Kidney (tissue), 14 donors: ENCODE results near the gene FUT1. TPM values are rescaled to one million over a fixed set of nuclear protein-coding genes. Genes with fewer than 3 reads are reported as not detected.

Experiments
- DNase-seq, 5 donors: peaks; one replicate each; pipeline ENCODE4 v3.0.0-alpha.2; 2013 to 2020
- FAIRE-seq: peaks from 2 replicates; lab custom pipeline; 2012; peaks lifted over from hg19 to GRCh38; lab: Jason Lieb, UNC
- H3K27ac ChIP-seq, 2 donors: one replicate each; pipeline ENCODE4 v1.7.0; 2013; ENCODE audit warnings: low read depth in 2 of 2, low read length in 2 of 2, inconsistent platforms in 1 of 2
- H3K27me3 ChIP-seq: one replicate; pipeline ENCODE4 v1.7.1; 2013; ENCODE audit warnings: low read length, inconsistent platforms; ENCODE audit not compliant: control insufficient read depth, insufficient read depth
- H3K36me3 ChIP-seq, 3 donors: one replicate each; pipeline versions ENCODE4 v1.7.0 to v1.7.1; 2013; ENCODE audit warnings: low read length in 3 of 3, control low read depth in 1 of 3, inconsistent platforms in 1 of 3; ENCODE audit not compliant: insufficient read depth in 3 of 3, control insufficient read depth in 2 of 3
- H3K4me1 ChIP-seq, 3 donors: one replicate each; pipeline versions ENCODE4 v1.7.0 to v1.7.1; 2013; ENCODE audit warnings: low read length in 3 of 3, inconsistent platforms in 1 of 3, low read depth in 1 of 3; ENCODE audit not compliant: control insufficient read depth in 2 of 3, insufficient read depth in 2 of 3
- H3K4me3 ChIP-seq, 3 donors: one replicate each; pipeline versions ENCODE4 v1.7.0 to v1.8.1; 2013; ENCODE audit warnings: low read length in 3 of 3, control low read depth in 1 of 3, inconsistent platforms in 1 of 3
- H3K9ac ChIP-seq, 3 donors: one replicate each; pipeline versions ENCODE4 v1.7.0 to v1.7.1; 2013; ENCODE audit warnings: low read length in 3 of 3, control low read depth in 1 of 3, inconsistent platforms in 1 of 3
- H3K9me3 ChIP-seq, 3 donors: one replicate each; pipeline versions ENCODE4 v1.7.0 to v1.7.1; 2013; ENCODE audit warnings: low read length in 3 of 3, control low read depth in 1 of 3, inconsistent platforms in 1 of 3; ENCODE audit not compliant: control insufficient read depth in 2 of 3, insufficient read depth in 1 of 3
- intact Hi-C: fragments of 100-400 bp; cut with DNase I; formaldehyde crosslinking; loops from one replicate; pipeline ENCODE4 v1.11.1; 2022
- polyA plus RNA-seq: library from polyadenylated mRNA; stranded (reverse); fragments of 350-450 nt; fragmentation: Illumina TruSeq; extraction: RNeasy Lipid Tissue Mini Kit (QIAGEN cat#74804); gene quantifications from one replicate; pipeline ENCODE4 v1.2.3, GENCODE V29; 2014; ENCODE audit warnings: low read depth, low replicate concordance; ENCODE audit not compliant: insufficient read depth
- total RNA-seq: library from RNA; stranded (reverse); fragmentation: NEBNext Ultra II Directional; extraction: Animal tissue kit (Norgen Biotek cat#: 25700); gene quantifications from one replicate; pipeline ENCODE4 v1.2.1, GENCODE V29; 2021
- TF ChIP-seq, protein P1 (sequence below): IDR thresholded peaks from 3 replicates; pipeline ENCODE4 v1.5.1; 2012; ENCODE audit warnings: mild to moderate bottlenecking, moderate library complexity, borderline replicate concordance; ENCODE audit not compliant: insufficient read depth; ENCODE audit errors: extremely low read depth
- donor health status: control.
- donor health status: control.
- donor health status: control.
- donor health status: control.
- donor health status: control.
- donor health status: DM: yes; HTN: yes; CAD: no.
- donor health status: Normal renal cell carcinoma (clear cell type).

The FUT1 gene
- total and polyA plus RNA-seq, 2 donors from 2014 or later = 2.3 to 4.3 TPM

GRCh38 chr19:48756686-48757085, 4.2 kb upstream of the FUT1 start:
- FAIRE-seq (no peak), DNase-seq (peak in 1 of 5 donors; percentile 39)
- H3K4me1 ChIP-seq = peaks cover 0 to 6% (median 0%) of the 10 kb centered on the region in 3 donors
- no peak overlapping the region for H3K27ac ChIP-seq
- TF ChIP-seq, protein P1, sequence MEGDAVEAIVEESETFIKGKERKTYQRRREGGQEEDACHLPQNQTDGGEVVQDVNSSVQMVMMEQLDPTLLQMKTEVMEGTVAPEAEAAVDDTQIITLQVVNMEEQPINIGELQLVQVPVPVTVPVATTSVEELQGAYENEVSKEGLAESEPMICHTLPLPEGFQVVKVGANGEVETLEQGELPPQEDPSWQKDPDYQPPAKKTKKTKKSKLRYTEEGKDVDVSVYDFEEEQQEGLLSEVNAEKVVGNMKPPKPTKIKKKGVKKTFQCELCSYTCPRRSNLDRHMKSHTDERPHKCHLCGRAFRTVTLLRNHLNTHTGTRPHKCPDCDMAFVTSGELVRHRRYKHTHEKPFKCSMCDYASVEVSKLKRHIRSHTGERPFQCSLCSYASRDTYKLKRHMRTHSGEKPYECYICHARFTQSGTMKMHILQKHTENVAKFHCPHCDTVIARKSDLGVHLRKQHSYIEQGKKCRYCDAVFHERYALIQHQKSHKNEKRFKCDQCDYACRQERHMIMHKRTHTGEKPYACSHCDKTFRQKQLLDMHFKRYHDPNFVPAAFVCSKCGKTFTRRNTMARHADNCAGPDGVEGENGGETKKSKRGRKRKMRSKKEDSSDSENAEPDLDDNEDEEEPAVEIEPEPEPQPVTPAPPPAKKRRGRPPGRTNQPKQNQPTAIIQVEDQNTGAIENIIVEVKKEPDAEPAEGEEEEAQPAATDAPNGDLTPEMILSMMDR = no peak
- H3K9ac ChIP-seq = no peak overlapping the region
- H3K36me3 ChIP-seq = no peaks in the 10 kb centered on the region
- H3K27me3 ChIP-seq = peaks cover 3% of the 10 kb centered on the region
- H3K4me3 ChIP-seq = no peak overlapping the region
- intact Hi-C loops = no loop called here
- H3K9me3 ChIP-seq = no peaks in the 10 kb centered on the region

GRCh38 chr19:48756212-48756611, 3.8 kb upstream of the FUT1 start:
- H3K27ac ChIP-seq = no peak overlapping the region
- intact Hi-C loops = no loop called here
- no peak overlapping the region for H3K4me3 ChIP-seq
- FAIRE-seq (no peak), DNase-seq (peak in 1 of 5 donors; percentile 53)
- H3K4me1 ChIP-seq = peaks cover 0 to 6% (median 0%) of the 10 kb centered on the region in 3 donors
- no peaks in the 10 kb centered on the region for H3K36me3 ChIP-seq
- no peaks in the 10 kb centered on the region for H3K9me3 ChIP-seq
- H3K27me3 ChIP-seq = peaks cover 3% of the 10 kb centered on the region
- TF ChIP-seq, protein P1 = no peak
- H3K9ac ChIP-seq = no peak overlapping the region

DNA sequence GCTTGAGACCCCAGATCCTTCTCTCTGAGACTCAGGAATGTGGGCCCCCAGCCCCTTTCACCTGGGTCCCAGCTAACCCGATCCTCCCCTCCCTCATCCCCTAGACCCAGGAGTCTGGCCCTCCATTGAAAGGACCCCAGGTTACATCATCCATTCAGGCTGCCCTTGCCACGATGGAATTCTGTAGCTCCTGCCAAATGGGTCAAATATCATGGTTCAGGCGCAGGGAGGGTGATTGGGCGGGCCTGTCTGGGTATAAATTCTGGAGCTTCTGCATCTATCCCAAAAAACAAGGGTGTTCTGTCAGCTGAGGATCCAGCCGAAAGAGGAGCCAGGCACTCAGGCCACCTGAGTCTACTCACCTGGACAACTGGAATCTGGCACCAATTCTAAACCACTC, 3.3 kb upstream of the FUT1 start:
- peaks cover 0 to 6% (median 0%) of the 10 kb centered on the region in 3 donors for H3K4me1 ChIP-seq
- peaks cover 3% of the 10 kb centered on the region for H3K27me3 ChIP-seq
- H3K9me3 ChIP-seq = no peaks in the 10 kb centered on the region
- TF ChIP-seq, protein P1 = no peak
- no peak overlapping the region for H3K9ac ChIP-seq
- no peak overlapping the region for H3K4me3 ChIP-seq
- intact Hi-C loops = no loop called here
- H3K27ac ChIP-seq = no peak overlapping the region
- FAIRE-seq (no peak), DNase-seq (peak in 1 of 5 donors; percentile 33)
- no peaks in the 10 kb centered on the region for H3K36me3 ChIP-seq

DNA sequence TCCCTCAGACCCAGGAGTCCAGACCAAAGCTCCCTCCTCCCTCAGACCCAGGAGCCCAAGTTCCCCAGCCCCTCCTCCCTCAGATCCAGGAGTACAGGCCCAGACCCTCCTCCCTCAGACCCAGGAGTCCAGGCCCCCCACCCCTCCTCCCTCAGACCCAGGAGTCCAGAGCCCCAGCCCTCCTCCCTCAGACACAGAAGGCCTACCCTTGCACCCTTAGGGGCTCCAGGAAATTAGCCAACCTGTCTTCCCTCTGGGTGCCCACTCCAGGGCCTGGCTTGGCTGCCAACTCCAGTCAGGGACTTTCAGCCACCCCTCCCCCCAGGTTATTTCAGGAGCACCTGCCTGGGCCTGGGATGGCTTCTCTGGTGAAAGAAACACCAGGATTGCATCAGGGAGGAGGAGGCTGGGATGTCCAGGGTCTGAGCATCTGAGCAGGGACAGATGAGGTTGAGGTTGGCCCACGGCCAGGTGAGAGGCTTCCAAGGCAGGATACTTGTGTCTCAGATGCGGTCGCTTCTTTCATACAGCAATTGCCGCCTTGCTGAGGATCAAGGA, 2.7 kb upstream of the FUT1 start, which contains the start of gene FGF21:
Gene FGF21 (plus strand): TSS at position 441 of the 558 bp plus-strand sequence. CDS start 713 bp downstream, outside the sequence.
- FAIRE-seq = no peak
- peak in 1 of 5 donors; percentile 59 for DNase-seq
- Histone ChIP-seq H3K9ac (no peak within 1 kb of the TSS), H3K9me3 (no peaks in the 10 kb centered on the region), H3K27ac (no peak within 1 kb of the TSS), H3K27me3 (peaks cover 3% of the 10 kb centered on the region), H3K4me3 (no peak within 1 kb of the TSS), H3K36me3 (no peaks in the 10 kb centered on the region), H3K4me1 (peaks cover 0 to 6% (median 0%) of the 10 kb centered on the region in 3 donors)
- TF ChIP-seq, protein P1 = no peak
- intact Hi-C loops = no loop called here
